ENCODE data around the gene CENPP.

DNA sequence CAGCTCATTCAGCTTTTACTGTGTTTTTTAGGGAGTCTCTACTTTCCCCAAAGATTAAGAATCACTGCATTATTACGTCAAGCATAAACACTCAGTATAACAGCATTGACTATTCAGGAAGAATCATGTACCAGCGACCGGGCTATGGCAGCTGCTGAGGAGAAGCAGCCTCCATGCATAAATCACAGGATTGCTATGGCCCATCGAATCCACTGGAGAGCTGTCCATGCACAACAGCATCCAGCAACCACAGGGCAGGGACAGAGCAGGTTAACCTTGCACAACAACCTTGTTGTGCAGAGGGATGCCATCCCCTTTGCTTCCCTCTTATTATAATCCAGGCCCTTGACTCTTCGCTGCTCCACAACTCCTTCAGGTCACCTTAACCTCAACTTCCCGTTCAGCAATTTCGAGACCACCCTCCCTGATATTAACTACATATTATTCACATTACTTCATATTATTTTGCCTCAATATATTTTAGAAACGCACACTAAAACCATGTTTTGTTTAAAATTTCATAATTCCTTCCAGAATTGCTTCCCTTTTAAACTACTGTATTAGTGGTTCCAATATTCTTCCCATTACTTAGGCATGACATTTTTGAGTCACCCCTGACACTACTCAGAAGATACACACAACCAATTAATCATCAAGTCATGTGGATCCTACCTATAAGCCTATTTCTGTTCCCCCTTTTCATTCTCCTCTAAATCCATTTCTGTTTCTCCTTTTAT, 33.2 kb upstream of the CENPP start:
- TF ChIP-seq, protein P1, sequence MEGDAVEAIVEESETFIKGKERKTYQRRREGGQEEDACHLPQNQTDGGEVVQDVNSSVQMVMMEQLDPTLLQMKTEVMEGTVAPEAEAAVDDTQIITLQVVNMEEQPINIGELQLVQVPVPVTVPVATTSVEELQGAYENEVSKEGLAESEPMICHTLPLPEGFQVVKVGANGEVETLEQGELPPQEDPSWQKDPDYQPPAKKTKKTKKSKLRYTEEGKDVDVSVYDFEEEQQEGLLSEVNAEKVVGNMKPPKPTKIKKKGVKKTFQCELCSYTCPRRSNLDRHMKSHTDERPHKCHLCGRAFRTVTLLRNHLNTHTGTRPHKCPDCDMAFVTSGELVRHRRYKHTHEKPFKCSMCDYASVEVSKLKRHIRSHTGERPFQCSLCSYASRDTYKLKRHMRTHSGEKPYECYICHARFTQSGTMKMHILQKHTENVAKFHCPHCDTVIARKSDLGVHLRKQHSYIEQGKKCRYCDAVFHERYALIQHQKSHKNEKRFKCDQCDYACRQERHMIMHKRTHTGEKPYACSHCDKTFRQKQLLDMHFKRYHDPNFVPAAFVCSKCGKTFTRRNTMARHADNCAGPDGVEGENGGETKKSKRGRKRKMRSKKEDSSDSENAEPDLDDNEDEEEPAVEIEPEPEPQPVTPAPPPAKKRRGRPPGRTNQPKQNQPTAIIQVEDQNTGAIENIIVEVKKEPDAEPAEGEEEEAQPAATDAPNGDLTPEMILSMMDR (IDR thresholded peaks at IDR 0.05), result no peak
- no peak for TF ChIP-seq POLR2A (IDR thresholded peaks at IDR 0.05)
- no peak for TF ChIP-seq EP300 (IDR thresholded peaks at IDR 0.05)

All from suprapubic skin (tissue), 3 donors.